Panc1 (cell line): ENCODE measurements around the gene ADCK2.
A peak's percentile ranks its signal among the peaks of the same experiment; 100 is the strongest.

ENCODE experiments used
- CTCF ChIP-seq: fragments of 450-650 bp; IDR thresholded peaks from 2 replicates; pipeline ENCODE4 v1.5.1; 2017; ENCODE audit warnings: mild to moderate bottlenecking
- TCF7L2 ChIP-seq: IDR thresholded peaks from 2 replicates; pipeline ENCODE4 v1.6.1; 2011; ENCODE audit warnings: mild to moderate bottlenecking, low read depth, low read length, inconsistent platforms

- TF ChIP-seq CTCF (peak; percentile 90), TCF7L2 (no peak)
Observed at GRCh38 chr7:140653319-140654108, 19.2 kb upstream of the ADCK2 start.
